Thymus (tissue), 11 donors: ENCODE measurements around the gene TSR3. TPM values are rescaled to one million over a fixed set of nuclear protein-coding genes. Genes with fewer than 3 reads are reported as not detected.

Source experiments
- DNase-seq, 9 donors: peaks; one replicate each; pipeline ENCODE4 v3.0.0-alpha.2; 2013; ENCODE audit warnings: low spot score in 9 of 9, low read depth in 6 of 9, missing footprints in 1 of 9
- H3K27ac ChIP-seq, 2 donors: one replicate each; pipeline ENCODE4 v1.5.1; 2013; ENCODE audit warnings: control low read depth in 1 of 2, low read depth in 1 of 2, low read length in 1 of 2, mild to moderate bottlenecking in 1 of 2, moderate library complexity in 1 of 2
- H3K27me3 ChIP-seq, 2 donors: one replicate each; pipeline ENCODE4 v1.5.1; 2013; ENCODE audit warnings: low read length in 1 of 2; ENCODE audit not compliant: control insufficient read depth in 2 of 2, insufficient read depth in 1 of 2
- H3K36me3 ChIP-seq, 2 donors: one replicate each; pipeline ENCODE4 v1.5.1; 2013; ENCODE audit warnings: low read length in 1 of 2, mild to moderate bottlenecking in 1 of 2, moderate library complexity in 1 of 2; ENCODE audit not compliant: control insufficient read depth in 2 of 2, insufficient read depth in 2 of 2
- H3K4me1 ChIP-seq, 2 donors: one replicate each; pipeline ENCODE4 v1.5.1; 2013; ENCODE audit warnings: low read length in 2 of 2; ENCODE audit not compliant: control insufficient read depth in 2 of 2, insufficient read depth in 2 of 2
- H3K4me3 ChIP-seq, 2 donors: one replicate each; pipeline ENCODE4 v1.5.1; 2013; ENCODE audit warnings: low read length in 2 of 2, control low read depth in 1 of 2, mild to moderate bottlenecking in 1 of 2
- H3K9me3 ChIP-seq, 2 donors: one replicate each; pipeline ENCODE4 v1.5.1; 2013; ENCODE audit warnings: low read length in 1 of 2, mild to moderate bottlenecking in 1 of 2; ENCODE audit not compliant: control insufficient read depth in 2 of 2, insufficient read depth in 1 of 2
- WGBS: extraction: QIAGEN DNeasy Blood & Tissue Kit; methylation state at CpG from one replicate; pipeline ENCODE4 v1.1.7; 2013; 5-methylcytosine and 5-hydroxymethylcytosine counted together
- polyA plus RNA-seq: library from polyadenylated mRNA; stranded (reverse); fragments of 200-250 nt; gene quantifications from one replicate; pipeline ENCODE4 v1.2.3, GENCODE V29; 2013
- total RNA-seq: library from RNA; stranded (reverse); fragments of 120-200 nt; gene quantifications from one replicate; pipeline ENCODE4 v1.2.4, GENCODE V29; 2013
- donor health status: healthy.

Gene TSR3
- total and polyA plus RNA-seq, 2 donors: 38.7 to 46.8 TPM

DNA sequence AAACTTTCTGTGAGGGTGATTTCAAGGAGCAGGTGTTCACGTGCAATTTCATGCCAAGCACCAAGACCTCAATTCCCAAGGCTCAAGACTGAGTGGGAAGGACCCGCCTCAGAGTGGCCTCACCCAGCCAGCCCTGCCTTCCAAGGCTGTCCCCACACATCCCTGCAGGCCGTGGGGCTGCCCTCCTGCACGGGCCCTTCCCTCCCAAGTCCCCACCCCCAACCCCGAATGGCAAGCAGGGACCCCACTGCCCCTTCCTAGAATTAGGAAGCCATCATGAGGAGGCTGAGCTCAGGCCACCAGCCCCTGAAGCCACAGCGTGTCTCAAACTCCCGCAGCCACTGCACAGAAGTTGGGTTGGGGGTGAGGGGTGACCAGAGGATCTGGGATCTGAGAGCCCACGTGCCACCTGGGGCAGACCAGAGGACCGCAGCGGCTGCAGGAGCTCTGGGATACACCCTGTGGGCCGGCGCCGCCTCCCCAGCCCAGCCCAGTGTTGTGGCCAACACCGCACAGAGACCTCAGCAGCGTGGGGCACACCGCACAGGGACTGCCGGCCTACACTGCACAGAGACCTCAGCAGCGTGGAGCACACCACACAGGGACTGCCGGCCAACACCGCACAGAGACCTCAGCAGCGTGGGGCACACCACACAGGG lies 20.7 kb upstream of the TSR3 start:
- H3K4me3 ChIP-seq: no peak overlapping the region
- no peak overlapping the region for H3K27ac ChIP-seq
- no peaks in the 10 kb centered on the region for H3K9me3 ChIP-seq
- no peaks in the 10 kb centered on the region for H3K27me3 ChIP-seq
- H3K36me3 ChIP-seq: peaks cover 34 to 61% of the 10 kb centered on the region in 2 donors
- no peaks in the 10 kb centered on the region for H3K4me1 ChIP-seq
- no peak for DNase-seq
- over 99% methylated on average over 17 of the region's 21 CpGs for WGBS

DNA sequence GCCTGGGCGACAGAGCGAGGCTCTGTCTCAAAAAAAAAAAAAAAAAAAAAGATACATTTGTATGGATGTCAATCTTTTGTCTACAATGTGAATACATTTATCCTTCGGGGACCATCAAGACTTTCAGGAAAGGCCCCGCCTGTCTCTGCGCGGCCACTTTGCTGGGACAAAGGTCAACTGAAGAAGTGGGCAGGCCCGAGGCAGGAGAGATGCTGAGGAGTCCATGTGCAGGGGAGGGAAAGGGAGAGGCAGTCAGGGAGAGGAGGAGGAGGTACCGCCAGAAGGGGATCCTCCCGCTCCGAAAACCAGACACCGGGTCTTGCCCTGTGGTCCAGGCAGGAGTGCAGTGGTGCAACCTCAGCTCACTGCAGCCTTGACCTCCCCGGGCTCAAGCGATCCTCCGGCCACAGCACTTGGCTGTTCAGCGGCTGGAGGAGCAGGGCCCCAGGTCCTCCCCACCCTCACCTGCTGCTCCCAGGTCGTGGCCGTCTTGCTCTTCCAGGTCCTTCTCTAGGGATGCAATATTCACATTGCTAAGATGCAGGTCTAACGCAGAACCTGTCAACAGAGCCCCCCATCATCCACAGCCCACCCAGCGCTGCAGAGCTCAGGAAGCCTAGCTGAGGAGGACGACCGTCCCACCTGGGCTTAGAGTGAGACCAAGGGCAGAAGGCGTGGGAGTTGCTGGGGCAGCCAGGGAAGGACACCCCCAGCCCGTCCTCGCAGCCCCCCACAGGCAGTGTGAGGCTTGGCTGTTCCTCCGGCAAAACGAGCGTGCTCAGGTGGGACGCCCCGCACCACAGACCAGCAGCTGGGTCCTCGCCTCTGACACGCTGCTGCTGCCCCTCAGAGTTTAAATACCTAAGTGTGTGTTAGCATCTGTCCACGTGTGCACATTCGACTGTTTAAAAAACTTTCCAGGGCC lies 19.6 kb upstream of the TSR3 start:
- Histone ChIP-seq H3K4me1 (no peaks in the 10 kb centered on the region), H3K9me3 (no peaks in the 10 kb centered on the region), H3K27me3 (no peaks in the 10 kb centered on the region), H3K27ac (no peak overlapping the region), H3K36me3 (peaks cover 43 to 61% of the 10 kb centered on the region in 2 donors), H3K4me3 (no peak overlapping the region)
- 98% methylated on average over 33 of the region's 33 CpGs for WGBS
- no peak for DNase-seq

- H3K27ac ChIP-seq: no peak overlapping the region
- no peaks in the 10 kb centered on the region for H3K4me1 ChIP-seq
- DNase-seq: no peak
- WGBS: 96% methylated on average over 26 of the region's 27 CpGs
- H3K4me3 ChIP-seq: no peak overlapping the region
- H3K9me3 ChIP-seq: no peaks in the 10 kb centered on the region
- peaks cover 60 to 68% of the 10 kb centered on the region in 2 donors for H3K36me3 ChIP-seq
- no peaks in the 10 kb centered on the region for H3K27me3 ChIP-seq
Measured at GRCh38 chr16:1367486-1368174, 16.0 kb upstream of the TSR3 start.

- DNase-seq: no peak
- Histone ChIP-seq H3K36me3 (peaks cover 68 to 75% of the 10 kb centered on the region in 2 donors), H3K9me3 (no peaks in the 10 kb centered on the region), H3K27me3 (no peaks in the 10 kb centered on the region), H3K4me1 (no peaks in the 10 kb centered on the region), H3K4me3 (no peak overlapping the region), H3K27ac (peak overlapping the region in 1 of 2 donors; percentile 12)
- 95% methylated on average over 24 of the region's 24 CpGs for WGBS
Measured at GRCh38 chr16:1366712-1367299, 15.1 kb upstream of the TSR3 start.

GRCh38 chr16:1366060-1366711 lies 14.5 kb upstream of the TSR3 start:
- no peak for DNase-seq
- no peak overlapping the region for H3K27ac ChIP-seq

GRCh38 chr16:1364510-1364909 lies 12.8 kb upstream of the TSR3 start:
- H3K27me3 ChIP-seq: no peaks in the 10 kb centered on the region
- DNase-seq: no peak
- H3K27ac ChIP-seq: no peak overlapping the region
- no peaks in the 10 kb centered on the region for H3K4me1 ChIP-seq
- H3K36me3 ChIP-seq: peaks cover 61 to 68% of the 10 kb centered on the region in 2 donors
- H3K9me3 ChIP-seq: no peaks in the 10 kb centered on the region
- WGBS: 93% methylated on average over 22 of the region's 22 CpGs
- no peak overlapping the region for H3K4me3 ChIP-seq

More at GRCh38 chr16:1366060-1366711, 14.5 kb upstream of the TSR3 start:
- Histone ChIP-seq H3K9me3 (no peaks in the 10 kb centered on the region), H3K27me3 (no peaks in the 10 kb centered on the region), H3K4me1 (no peaks in the 10 kb centered on the region), H3K36me3 (peaks cover 65 to 74% of the 10 kb centered on the region in 2 donors), H3K4me3 (no peak overlapping the region)
- WGBS: 97% methylated on average over 29 of the region's 29 CpGs

DNA sequence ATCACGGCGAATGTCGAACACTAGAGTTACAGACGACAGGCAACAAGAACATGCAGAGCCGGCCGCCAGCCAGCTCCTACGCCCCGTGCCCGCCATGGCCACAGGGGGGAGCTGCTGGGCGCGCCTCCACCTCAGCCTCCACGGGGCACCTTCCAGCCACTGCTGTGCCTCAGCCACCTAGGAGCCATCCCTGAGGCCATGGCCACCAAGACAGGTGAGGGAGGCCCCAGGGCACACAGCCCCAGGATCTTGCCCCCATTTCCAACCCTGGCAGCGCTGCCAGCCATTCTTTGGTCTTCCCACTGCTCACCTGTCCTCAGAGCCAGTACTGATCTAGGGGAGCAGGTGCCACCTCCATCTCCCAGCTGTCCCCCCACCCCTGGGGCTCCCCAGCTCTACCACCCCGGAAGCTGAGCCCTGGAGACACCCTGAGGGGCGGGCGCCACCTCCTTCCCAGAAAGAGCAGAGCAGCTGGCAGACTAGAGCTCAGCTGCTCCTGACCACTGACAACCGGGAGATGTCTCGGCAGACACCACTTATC lies 11.9 kb upstream of the TSR3 start:
- Histone ChIP-seq H3K27ac (no peak overlapping the region), H3K36me3 (peaks cover 58 to 66% of the 10 kb centered on the region in 2 donors), H3K4me3 (no peak overlapping the region), H3K27me3 (no peaks in the 10 kb centered on the region), H3K9me3 (no peaks in the 10 kb centered on the region), H3K4me1 (no peaks in the 10 kb centered on the region)
- DNase-seq: peak in 6 of 9 donors; percentile 17 to 66 (median 50)
- 66% methylated on average over 18 of the region's 18 CpGs for WGBS

DNA sequence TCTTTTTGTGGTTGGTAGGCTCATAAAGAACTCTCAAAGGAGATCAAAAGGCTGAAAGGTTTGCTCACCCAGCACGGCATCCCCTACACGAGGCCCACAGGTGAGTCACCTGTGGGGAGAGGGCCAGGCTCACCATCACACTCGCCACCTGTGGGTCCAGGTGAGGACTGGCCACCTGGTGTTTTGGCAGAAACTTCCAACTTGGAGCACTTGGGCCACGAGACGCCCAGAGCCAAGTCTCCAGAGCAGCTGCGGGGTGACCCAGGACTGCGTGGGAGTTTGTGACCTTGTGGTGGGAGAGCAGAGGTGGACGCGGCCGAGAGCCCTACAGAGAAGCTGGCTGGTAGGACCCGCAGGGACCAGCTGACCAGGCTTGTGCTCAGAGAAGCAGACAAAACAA lies 11.1 kb upstream of the TSR3 start:
- no peaks in the 10 kb centered on the region for H3K27me3 ChIP-seq
- no peak overlapping the region for H3K27ac ChIP-seq
- no peaks in the 10 kb centered on the region for H3K4me1 ChIP-seq
- peaks cover 56 to 62% of the 10 kb centered on the region in 2 donors for H3K36me3 ChIP-seq
- no peaks in the 10 kb centered on the region for H3K9me3 ChIP-seq
- H3K4me3 ChIP-seq: no peak overlapping the region
- 93% methylated on average over 11 of the region's 11 CpGs for WGBS
- no peak for DNase-seq
